ENCODE data around the gene PM20D1.

DNA sequence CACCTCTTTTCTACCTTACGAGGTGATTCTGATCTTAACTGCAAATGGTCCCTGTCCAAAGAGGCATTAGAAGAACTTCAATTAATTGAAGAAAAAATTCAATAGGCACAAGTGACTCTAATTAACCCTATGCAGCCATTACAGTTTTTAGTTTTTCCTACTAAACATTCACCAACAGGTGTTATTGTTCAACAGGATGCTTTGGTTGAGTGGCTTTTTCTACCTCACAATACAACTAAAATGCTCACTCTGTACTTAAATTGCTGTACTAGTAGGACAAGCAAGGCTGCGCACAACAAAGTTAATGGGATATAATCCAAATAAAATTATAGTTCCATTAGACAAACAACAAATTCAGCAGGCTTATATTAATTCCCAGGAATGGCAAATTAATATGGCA is 11.6 kb upstream of the PM20D1 start:
- TF ChIP-seq, protein P1, sequence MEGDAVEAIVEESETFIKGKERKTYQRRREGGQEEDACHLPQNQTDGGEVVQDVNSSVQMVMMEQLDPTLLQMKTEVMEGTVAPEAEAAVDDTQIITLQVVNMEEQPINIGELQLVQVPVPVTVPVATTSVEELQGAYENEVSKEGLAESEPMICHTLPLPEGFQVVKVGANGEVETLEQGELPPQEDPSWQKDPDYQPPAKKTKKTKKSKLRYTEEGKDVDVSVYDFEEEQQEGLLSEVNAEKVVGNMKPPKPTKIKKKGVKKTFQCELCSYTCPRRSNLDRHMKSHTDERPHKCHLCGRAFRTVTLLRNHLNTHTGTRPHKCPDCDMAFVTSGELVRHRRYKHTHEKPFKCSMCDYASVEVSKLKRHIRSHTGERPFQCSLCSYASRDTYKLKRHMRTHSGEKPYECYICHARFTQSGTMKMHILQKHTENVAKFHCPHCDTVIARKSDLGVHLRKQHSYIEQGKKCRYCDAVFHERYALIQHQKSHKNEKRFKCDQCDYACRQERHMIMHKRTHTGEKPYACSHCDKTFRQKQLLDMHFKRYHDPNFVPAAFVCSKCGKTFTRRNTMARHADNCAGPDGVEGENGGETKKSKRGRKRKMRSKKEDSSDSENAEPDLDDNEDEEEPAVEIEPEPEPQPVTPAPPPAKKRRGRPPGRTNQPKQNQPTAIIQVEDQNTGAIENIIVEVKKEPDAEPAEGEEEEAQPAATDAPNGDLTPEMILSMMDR (conservative IDR thresholded peaks at IDR 0.05), result no peak
- TF ChIP-seq ZFX (IDR thresholded peaks at IDR 0.05), result no peak
